ENCODE data around the gene PPME1.
A peak's percentile ranks its signal among the peaks of the same experiment; 100 is the strongest.
"Not testable (repeated sequence)": the region's sequence is repeated elsewhere in the genome, so short reads cannot be mapped to it uniquely, and the experiment has no call there.

Gene PPME1

GRCh38 chr11:74170694-74171629, at the start of gene PPME1, which contains the start of gene C2CD3:
Gene PPME1, plus strand, starts transcription at chr11:74171289. Its CDS starts 133 bp downstream, at chr11:74171422.
Gene C2CD3, minus strand, starts transcription at chr11:74171002. Its CDS starts 210 bp downstream, at chr11:74170792.
- DNase-seq (ENCODE audit: low read depth in 2 of 2), result peak; percentile 90 to 94

- no peak for DNase-seq (ENCODE audit: low read depth in 2 of 2)
These were observed 49.3 kb upstream of the PPME1 start for GRCh38 chr11:74121804-74122203.

- DNase-seq (ENCODE audit: low read depth in 2 of 2), result no peak
These were observed 48.1 kb upstream of the PPME1 start for GRCh38 chr11:74123008-74123448.

- not testable (repeated sequence) for DNase-seq (ENCODE audit: low read depth in 2 of 2)
These were observed 42.0 kb upstream of the PPME1 start for GRCh38 chr11:74129121-74129520.

- DNase-seq (ENCODE audit: low read depth in 2 of 2), result no peak
These were observed 38.3 kb upstream of the PPME1 start for GRCh38 chr11:74132833-74133232.

- no peak for DNase-seq (ENCODE audit: low read depth in 2 of 2)
These were observed 37.7 kb upstream of the PPME1 start for GRCh38 chr11:74133436-74133835.

GRCh38 chr11:74134661-74135060, 36.4 kb upstream of the PPME1 start:
- no peak for DNase-seq (ENCODE audit: low read depth in 2 of 2)

- DNase-seq (ENCODE audit: low read depth in 2 of 2), result no peak
These were observed 35.8 kb upstream of the PPME1 start for GRCh38 chr11:74135127-74135840.

- DNase-seq (ENCODE audit: low read depth in 2 of 2), result no peak
These were observed 33.1 kb upstream of the PPME1 start for GRCh38 chr11:74138021-74138420.

GRCh38 chr11:74138572-74138971, 32.5 kb upstream of the PPME1 start:
- DNase-seq (ENCODE audit: low read depth in 2 of 2), result no peak

GRCh38 chr11:74139151-74139918, 31.8 kb upstream of the PPME1 start:
- DNase-seq (ENCODE audit: low read depth in 2 of 2), result no peak

- not testable (repeated sequence) for DNase-seq (ENCODE audit: low read depth in 2 of 2)
These were observed 31.1 kb upstream of the PPME1 start for GRCh38 chr11:74139919-74140431.

GRCh38 chr11:74141241-74141695, 29.8 kb upstream of the PPME1 start:
- no peak for DNase-seq (ENCODE audit: low read depth in 2 of 2)

GRCh38 chr11:74141908-74142307, 29.2 kb upstream of the PPME1 start:
- DNase-seq (ENCODE audit: low read depth in 2 of 2), result no peak

- no peak for DNase-seq (ENCODE audit: low read depth in 2 of 2)
These were observed 28.5 kb upstream of the PPME1 start for GRCh38 chr11:74142624-74143023.

- DNase-seq (ENCODE audit: low read depth in 2 of 2), result no peak
These were observed 26.5 kb upstream of the PPME1 start for GRCh38 chr11:74144592-74144991.

GRCh38 chr11:74147199-74147929, 23.7 kb upstream of the PPME1 start:
- no peak for DNase-seq (ENCODE audit: low read depth in 2 of 2)

- DNase-seq (ENCODE audit: low read depth in 2 of 2), result no peak
These were observed 17.9 kb upstream of the PPME1 start for GRCh38 chr11:74153224-74153623.

- DNase-seq (ENCODE audit: low read depth in 2 of 2), result no peak
These were observed 16.3 kb upstream of the PPME1 start for GRCh38 chr11:74154620-74155281.

- DNase-seq (ENCODE audit: low read depth in 2 of 2), result no peak
These were observed 13.9 kb upstream of the PPME1 start for GRCh38 chr11:74157169-74157568.
